ENCODE measurements around the gene RHOA. TPM values are rescaled to one million over a fixed set of nuclear protein-coding genes. Genes with fewer than 3 reads are reported as not detected.

RHOA gene
- total and polyA plus RNA-seq, 2 of the 13 experiments (the other 11 are each of a cell fraction or from before 2014, with no cell fraction given) = 131 to 177 TPM

GRCh38 chr3:49358217-49358883 lies 53.4 kb downstream of the RHOA start, which contains the start of gene GPX1 (continued):
- TF ChIP-seq, protein P1, sequence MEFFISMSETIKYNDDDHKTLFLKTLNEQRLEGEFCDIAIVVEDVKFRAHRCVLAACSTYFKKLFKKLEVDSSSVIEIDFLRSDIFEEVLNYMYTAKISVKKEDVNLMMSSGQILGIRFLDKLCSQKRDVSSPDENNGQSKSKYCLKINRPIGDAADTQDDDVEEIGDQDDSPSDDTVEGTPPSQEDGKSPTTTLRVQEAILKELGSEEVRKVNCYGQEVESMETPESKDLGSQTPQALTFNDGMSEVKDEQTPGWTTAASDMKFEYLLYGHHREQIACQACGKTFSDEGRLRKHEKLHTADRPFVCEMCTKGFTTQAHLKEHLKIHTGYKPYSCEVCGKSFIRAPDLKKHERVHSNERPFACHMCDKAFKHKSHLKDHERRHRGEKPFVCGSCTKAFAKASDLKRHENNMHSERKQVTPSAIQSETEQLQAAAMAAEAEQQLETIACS (CRISPR knock-in tag; IDR thresholded peaks at IDR 0.05) = peak; percentile 54; the same call in 1 of the 2 replicates
- peak; percentile 74 for TF ChIP-seq ZBTB43 (CRISPR knock-in tag; conservative IDR thresholded peaks at IDR 0.05)
- no peak for TF ChIP-seq ATF6 (CRISPR knock-in tag; conservative IDR thresholded peaks at IDR 0.05)
- no peak for TF ChIP-seq ZNF841 (CRISPR knock-in tag; IDR thresholded peaks at IDR 0.05; ENCODE audit: borderline replicate concordance)
- TF ChIP-seq, protein P2, sequence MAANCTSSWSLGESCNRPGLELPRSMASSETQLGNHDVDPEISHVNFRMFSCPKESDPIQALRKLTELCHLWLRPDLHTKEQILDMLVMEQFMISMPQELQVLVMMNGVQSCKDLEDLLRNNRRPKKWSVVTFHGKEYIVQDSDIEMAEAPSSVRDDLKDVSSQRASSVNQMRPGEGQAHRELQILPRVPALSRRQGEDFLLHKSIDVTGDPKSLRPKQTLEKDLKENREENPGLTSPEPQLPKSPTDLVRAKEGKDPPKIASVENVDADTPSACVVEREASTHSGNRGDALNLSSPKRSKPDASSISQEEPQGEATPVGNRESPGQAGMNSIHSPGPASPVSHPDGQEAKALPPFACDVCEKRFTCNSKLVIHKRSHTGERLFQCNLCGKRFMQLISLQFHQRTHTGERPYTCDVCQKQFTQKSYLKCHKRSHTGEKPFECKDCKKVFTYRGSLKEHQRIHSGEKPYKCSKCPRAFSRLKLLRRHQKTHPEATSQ (CRISPR knock-in tag; IDR thresholded peaks at IDR 0.05; ENCODE audit: borderline replicate concordance) = peak; percentile 96
- TF ChIP-seq KDM4B (CRISPR knock-in tag; IDR thresholded peaks at IDR 0.05) = peak; percentile 75; the same call in 1 of the 2 replicates
- TF ChIP-seq, protein P3, sequence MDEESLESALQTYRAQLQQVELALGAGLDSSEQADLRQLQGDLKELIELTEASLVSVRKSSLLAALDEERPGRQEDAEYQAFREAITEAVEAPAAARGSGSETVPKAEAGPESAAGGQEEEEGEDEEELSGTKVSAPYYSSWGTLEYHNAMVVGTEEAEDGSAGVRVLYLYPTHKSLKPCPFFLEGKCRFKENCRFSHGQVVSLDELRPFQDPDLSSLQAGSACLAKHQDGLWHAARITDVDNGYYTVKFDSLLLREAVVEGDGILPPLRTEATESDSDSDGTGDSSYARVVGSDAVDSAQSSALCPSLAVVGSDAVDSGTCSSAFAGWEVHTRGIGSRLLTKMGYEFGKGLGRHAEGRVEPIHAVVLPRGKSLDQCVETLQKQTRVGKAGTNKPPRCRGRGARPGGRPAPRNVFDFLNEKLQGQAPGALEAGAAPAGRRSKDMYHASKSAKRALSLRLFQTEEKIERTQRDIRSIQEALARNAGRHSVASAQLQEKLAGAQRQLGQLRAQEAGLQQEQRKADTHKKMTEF (CRISPR knock-in tag; IDR thresholded peaks at IDR 0.05) = peak; percentile 94
- peak; percentile 60 for TF ChIP-seq ZNF749 (CRISPR knock-in tag; IDR thresholded peaks at IDR 0.05; ENCODE audit: borderline replicate concordance)
- peak; percentile 12; the same call in 1 of the 2 replicates for TF ChIP-seq E2F2 (CRISPR knock-in tag; IDR thresholded peaks at IDR 0.05; ENCODE audit: borderline replicate concordance)
- TF ChIP-seq ZNF256 (CRISPR knock-in tag; conservative IDR thresholded peaks at IDR 0.05) = peak; percentile 71; the same call in 1 of the 2 replicates
- no peak for TF ChIP-seq MAFG (CRISPR knock-in tag; IDR thresholded peaks at IDR 0.05)
- TF ChIP-seq ZKSCAN8 (CRISPR knock-in tag; IDR thresholded peaks at IDR 0.05; ENCODE audit: borderline replicate concordance) = peak; percentile 76; the same call in 1 of the 2 replicates
- TF ChIP-seq ZNF513 (CRISPR knock-in tag; conservative IDR thresholded peaks at IDR 0.05) = no peak
- no peak for TF ChIP-seq NCOA5 (CRISPR knock-in tag; IDR thresholded peaks at IDR 0.05)
